NCI-H1105 (cell line): ENCODE results near the gene ZNF467.

ENCODE experiments used
- DNase-seq: peaks from one replicate; lab custom pipeline; 2025; lab: John Stamatoyannopoulos, UW

ZNF467 gene

GRCh38 chr7:149748076-149748874, 25.1 kb downstream of the ZNF467 start:
- no peak for DNase-seq

GRCh38 chr7:149743476-149744255, 29.7 kb downstream of the ZNF467 start:
- no peak for DNase-seq

- DNase-seq, result peak; percentile 77
Observed at GRCh38 chr7:149742075-149742701, 31.2 kb downstream of the ZNF467 start.

GRCh38 chr7:149741629-149742028, 31.8 kb downstream of the ZNF467 start:
- DNase-seq, result no peak

- DNase-seq, result no peak
Observed at GRCh38 chr7:149736478-149737360, 36.7 kb downstream of the ZNF467 start.

- DNase-seq, result no peak
Observed at GRCh38 chr7:149735779-149736477, 37.5 kb downstream of the ZNF467 start.

GRCh38 chr7:149735181-149735602, 38.2 kb downstream of the ZNF467 start:
- no peak for DNase-seq

GRCh38 chr7:149734791-149735075, 38.7 kb downstream of the ZNF467 start:
- no peak for DNase-seq

GRCh38 chr7:149733924-149734790, 39.2 kb downstream of the ZNF467 start:
- DNase-seq, result no peak

GRCh38 chr7:149733131-149733923, 40.1 kb downstream of the ZNF467 start:
- DNase-seq, result no peak

- no peak for DNase-seq
Observed at GRCh38 chr7:149732611-149733010, 40.8 kb downstream of the ZNF467 start.

- DNase-seq, result no peak
Observed at GRCh38 chr7:149732111-149732561, 41.3 kb downstream of the ZNF467 start.

GRCh38 chr7:149731207-149731955, 42.0 kb downstream of the ZNF467 start:
- DNase-seq, result no peak

- DNase-seq, result no peak
Observed at GRCh38 chr7:149729983-149730801, 43.2 kb downstream of the ZNF467 start.

- no peak for DNase-seq
Observed at GRCh38 chr7:149729586-149729982, 43.8 kb downstream of the ZNF467 start.

GRCh38 chr7:149728491-149729375, 44.7 kb downstream of the ZNF467 start:
- DNase-seq, result no peak
